ENCODE data around the gene GSTT2. TPM values are rescaled to one million over a fixed set of nuclear protein-coding genes. Genes with fewer than 3 reads are reported as not detected.
"Not testable (repeated sequence)": the region's sequence is repeated elsewhere in the genome, so short reads cannot be mapped to it uniquely, and the experiment has no call there.

Gene GSTT2
- total RNA-seq (under 1 TPM in 1 of 4 donors, not detected in 3; 0.34 TPM), polyA plus RNA-seq (under 1 TPM; 0.12 to 0.89 (median 0.25) TPM)
- long read RNA-seq, donor 1 = 0 reads
- long read RNA-seq, donor 2 = 0 reads

DNA sequence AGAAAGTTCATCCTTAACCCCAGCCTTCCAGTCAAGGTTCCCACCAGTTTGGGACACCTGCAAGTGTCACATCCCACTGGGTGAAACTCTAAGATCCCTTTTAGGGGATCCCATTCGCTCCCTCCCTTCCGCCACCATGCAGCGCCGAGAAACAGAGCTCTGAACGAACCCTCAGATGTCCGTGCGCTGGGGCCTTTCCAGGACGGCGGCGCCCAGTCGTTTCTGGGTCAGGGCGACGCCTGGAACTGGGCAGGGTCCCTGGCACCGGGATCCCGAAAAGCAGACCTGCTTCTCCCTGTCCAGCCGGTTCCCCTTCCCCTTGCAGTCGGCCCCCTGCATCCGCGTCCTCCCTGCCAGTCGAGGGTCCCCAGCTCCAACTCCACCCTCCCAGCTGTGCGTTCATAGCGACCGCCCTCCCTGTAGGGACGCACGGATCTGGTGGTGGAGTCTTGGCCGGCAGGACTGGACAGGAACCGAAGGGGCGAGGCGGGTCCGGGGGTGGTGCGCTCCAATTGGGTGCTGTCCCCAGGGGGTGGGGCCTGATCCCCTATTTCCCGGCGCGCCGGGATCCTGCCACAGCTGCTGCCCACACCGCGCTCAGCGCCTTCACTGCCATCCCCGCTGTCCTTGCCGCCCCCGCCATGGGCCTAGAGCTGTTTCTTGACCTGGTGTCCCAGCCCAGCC is at the start of gene GSTT2:
GSTT2 (plus strand) TSS at position 578 of the 684 bp plus-strand sequence.
- ATAC-seq = peak; percentile 80 to 93 (median 84)
- DNase-seq; H3K27me3 ChIP-seq (ENCODE audit: insufficient read depth in 3 of 3, low read length in 2 of 3); H3K27ac ChIP-seq; H3K4me1 ChIP-seq; H3K36me3 ChIP-seq (ENCODE audit: insufficient read depth in 1 of 2, low read depth in 1 of 2); H3K9me3 ChIP-seq: not testable (repeated sequence)
- no CpG with 5 or more reads among the region's 41 CpGs for WGBS, 3 donors
- intact Hi-C loops (cut with DNase I) = loop anchor here in 1 of 2 donors (10.0 kb wide), 1 partner anchor 195 kb away; no protein-coding TSS in a partner anchor
- H3K4me3 ChIP-seq = peak within 1 kb of the TSS; percentile 36

DNA sequence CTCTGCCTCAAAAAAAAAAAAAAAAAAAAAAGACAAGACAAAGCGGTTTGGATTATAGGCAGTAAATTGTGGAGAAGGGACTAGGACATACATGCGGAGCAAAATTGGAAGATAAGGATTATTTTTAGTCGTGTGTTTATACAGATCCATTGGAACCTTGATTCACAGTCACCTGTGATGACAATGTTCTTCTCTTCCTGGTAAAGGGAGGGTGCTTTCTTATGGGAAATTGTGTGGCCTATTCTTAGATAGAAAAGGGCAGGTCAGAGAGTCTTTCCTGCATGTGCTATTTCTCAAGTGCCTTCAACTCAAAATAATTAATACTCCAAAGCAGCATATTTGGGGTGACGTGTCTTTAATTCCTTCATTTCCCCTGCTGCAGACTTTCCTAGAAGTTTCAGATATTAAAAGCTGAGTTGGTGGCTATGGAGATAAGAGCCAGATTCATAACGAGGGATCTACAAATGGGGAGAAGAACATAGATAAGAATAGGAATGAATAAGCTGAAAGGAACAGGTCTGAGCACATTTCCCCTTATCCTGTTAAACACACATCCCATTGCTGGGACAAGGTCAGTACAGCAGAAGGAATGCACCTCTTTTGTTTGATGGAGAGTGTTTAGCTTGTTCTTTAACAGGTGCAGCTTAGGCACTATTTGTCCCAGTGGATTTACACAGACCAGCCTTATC is 41.5 kb upstream of the GSTT2 start:
- TF ChIP-seq, protein P1, sequence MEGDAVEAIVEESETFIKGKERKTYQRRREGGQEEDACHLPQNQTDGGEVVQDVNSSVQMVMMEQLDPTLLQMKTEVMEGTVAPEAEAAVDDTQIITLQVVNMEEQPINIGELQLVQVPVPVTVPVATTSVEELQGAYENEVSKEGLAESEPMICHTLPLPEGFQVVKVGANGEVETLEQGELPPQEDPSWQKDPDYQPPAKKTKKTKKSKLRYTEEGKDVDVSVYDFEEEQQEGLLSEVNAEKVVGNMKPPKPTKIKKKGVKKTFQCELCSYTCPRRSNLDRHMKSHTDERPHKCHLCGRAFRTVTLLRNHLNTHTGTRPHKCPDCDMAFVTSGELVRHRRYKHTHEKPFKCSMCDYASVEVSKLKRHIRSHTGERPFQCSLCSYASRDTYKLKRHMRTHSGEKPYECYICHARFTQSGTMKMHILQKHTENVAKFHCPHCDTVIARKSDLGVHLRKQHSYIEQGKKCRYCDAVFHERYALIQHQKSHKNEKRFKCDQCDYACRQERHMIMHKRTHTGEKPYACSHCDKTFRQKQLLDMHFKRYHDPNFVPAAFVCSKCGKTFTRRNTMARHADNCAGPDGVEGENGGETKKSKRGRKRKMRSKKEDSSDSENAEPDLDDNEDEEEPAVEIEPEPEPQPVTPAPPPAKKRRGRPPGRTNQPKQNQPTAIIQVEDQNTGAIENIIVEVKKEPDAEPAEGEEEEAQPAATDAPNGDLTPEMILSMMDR (IDR thresholded peaks at IDR 0.05) = no peak
- DNase-seq = no peak
- no peaks in the 10 kb centered on the region for H3K4me1 ChIP-seq
- no peak overlapping the region for H3K4me3 ChIP-seq
- H3K27me3 ChIP-seq (ENCODE audit: insufficient read depth in 3 of 3, low read length in 2 of 3) = no peaks in the 10 kb centered on the region
- no peaks in the 10 kb centered on the region for H3K36me3 ChIP-seq (ENCODE audit: insufficient read depth in 1 of 2, low read depth in 1 of 2)
- no peak overlapping the region for H3K27ac ChIP-seq
- intact Hi-C loops (cut with DNase I) = loop anchor here in 1 of 2 donors (5.0 kb wide), 1 partner anchor 69 kb away; the partner anchor contains the start of gene GSTT4
- 80 to 85% (median 83%) methylated on average over 5 of the region's 5 CpGs for WGBS, 3 donors
- ATAC-seq = no peak
- no peaks in the 10 kb centered on the region for H3K9me3 ChIP-seq

DNA sequence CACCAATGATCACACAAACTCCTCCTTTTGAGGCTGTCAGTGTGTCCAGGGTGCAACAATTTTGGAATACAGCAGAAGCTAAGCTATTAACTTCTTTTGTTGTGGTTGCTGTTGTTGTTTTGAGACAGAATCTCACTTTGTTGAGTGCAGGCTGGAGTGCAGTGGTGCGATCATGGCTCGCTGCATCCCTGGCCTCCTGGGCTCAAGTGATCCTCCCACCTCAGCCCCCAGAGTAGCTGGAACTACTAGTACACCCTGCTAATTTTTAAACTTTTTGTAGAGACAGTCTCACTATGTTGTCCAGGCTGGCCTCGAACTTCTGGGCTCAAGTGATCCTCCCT is 40.9 kb upstream of the GSTT2 start:
- Histone ChIP-seq H3K4me3 (no peak overlapping the region), H3K9me3 (no peaks in the 10 kb centered on the region), H3K36me3 (ENCODE audit: insufficient read depth in 1 of 2, low read depth in 1 of 2) (no peaks in the 10 kb centered on the region), H3K4me1 (no peaks in the 10 kb centered on the region), H3K27me3 (ENCODE audit: insufficient read depth in 3 of 3, low read length in 2 of 3) (no peaks in the 10 kb centered on the region), H3K27ac (no peak overlapping the region)
- no peak for ATAC-seq
- DNase-seq = no peak
- intact Hi-C loops (cut with DNase I) = loop anchor here in 1 of 2 donors (5.0 kb wide), 1 partner anchor 68 kb away; the partner anchor contains the start of gene GSTT4
- TF ChIP-seq, protein P1 (IDR thresholded peaks at IDR 0.05) = no peak
- WGBS, 3 donors = 65 to 93% (median 85%) methylated on average over 3 of the region's 3 CpGs

DNA sequence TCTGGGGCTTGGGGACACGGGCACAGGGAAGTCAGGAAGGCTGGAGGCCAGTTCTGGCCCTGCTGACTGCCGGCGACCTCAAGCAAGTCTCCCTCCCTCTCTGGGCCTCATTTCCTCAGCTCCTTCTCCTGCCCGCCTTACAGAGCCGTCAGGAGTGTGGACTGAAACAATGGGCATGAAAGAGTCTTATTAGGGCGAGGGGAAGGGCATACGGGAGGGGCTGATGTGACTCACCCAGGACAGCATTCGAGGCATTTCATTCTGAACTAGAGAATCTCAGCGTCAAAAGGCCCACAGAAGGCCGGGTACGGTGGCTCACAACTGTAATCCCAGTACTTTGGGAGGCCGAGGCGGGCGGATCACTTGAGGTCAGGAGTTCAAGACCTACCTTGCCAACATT is 39.8 kb upstream of the GSTT2 start:
- H3K9me3 ChIP-seq; H3K4me1 ChIP-seq; intact Hi-C loops (cut with DNase I); H3K36me3 ChIP-seq (ENCODE audit: insufficient read depth in 1 of 2, low read depth in 1 of 2); H3K27me3 ChIP-seq (ENCODE audit: insufficient read depth in 3 of 3, low read length in 2 of 3); H3K4me3 ChIP-seq; DNase-seq; ATAC-seq; H3K27ac ChIP-seq: not testable (repeated sequence)
- no CpG with 5 or more reads among the region's 14 CpGs for WGBS, 3 donors

DNA sequence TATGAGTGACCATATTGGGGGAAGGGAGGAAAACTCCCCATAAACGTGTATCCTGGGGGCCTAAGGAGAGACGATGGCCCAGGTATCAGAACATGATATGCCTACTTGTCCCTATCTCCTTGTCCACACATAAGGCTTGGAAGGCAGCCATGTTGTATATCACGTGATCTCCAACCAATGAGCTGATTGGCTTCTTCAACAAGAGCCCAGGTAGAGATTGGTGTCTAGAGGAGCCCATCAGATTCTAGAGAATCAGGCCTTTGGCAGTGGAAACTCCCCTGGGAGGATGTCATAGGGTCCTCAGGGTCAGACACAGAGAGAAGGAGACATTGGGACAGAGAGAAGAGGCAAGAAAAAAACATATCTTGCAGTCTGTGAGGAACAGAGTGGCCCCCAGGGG is 32.5 kb upstream of the GSTT2 start:
- WGBS, 3 donors = 0 to 79% (median 75%) methylated on average over 1 to 3 of the region's 3 CpGs
- H3K4me3 ChIP-seq; H3K27me3 ChIP-seq (ENCODE audit: insufficient read depth in 3 of 3, low read length in 2 of 3); H3K4me1 ChIP-seq; intact Hi-C loops (cut with DNase I); ATAC-seq; H3K9me3 ChIP-seq; DNase-seq; H3K36me3 ChIP-seq (ENCODE audit: insufficient read depth in 1 of 2, low read depth in 1 of 2); H3K27ac ChIP-seq: not testable (repeated sequence)

DNA sequence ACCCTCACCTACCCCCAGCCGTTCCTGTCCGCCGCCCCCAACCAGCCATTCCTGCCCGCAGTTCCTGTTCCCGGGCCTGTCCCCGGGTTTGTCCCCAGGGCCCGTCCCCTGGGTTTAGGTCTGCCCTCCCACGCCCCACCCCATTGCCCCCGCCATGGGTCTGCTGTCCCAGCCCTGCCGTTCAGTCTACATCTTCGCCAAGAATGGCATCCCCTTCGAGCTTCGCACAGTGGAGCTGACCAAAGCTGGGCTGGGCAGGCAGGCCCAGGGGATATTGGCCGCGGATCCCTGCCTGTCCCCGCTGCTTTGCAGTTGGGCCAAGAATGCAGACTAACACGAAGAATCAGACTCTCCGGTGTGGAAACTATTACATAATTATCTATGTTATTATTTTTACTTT is 30.2 kb upstream of the GSTT2 start:
- ATAC-seq; DNase-seq; H3K4me3 ChIP-seq; H3K27me3 ChIP-seq (ENCODE audit: insufficient read depth in 3 of 3, low read length in 2 of 3); H3K4me1 ChIP-seq; H3K36me3 ChIP-seq (ENCODE audit: insufficient read depth in 1 of 2, low read depth in 1 of 2); H3K27ac ChIP-seq; intact Hi-C loops (cut with DNase I); H3K9me3 ChIP-seq: not testable (repeated sequence)
- WGBS, 3 donors = 71 to 78% (median 74%) methylated on average over 14 to 18 of the region's 18 CpGs

DNA sequence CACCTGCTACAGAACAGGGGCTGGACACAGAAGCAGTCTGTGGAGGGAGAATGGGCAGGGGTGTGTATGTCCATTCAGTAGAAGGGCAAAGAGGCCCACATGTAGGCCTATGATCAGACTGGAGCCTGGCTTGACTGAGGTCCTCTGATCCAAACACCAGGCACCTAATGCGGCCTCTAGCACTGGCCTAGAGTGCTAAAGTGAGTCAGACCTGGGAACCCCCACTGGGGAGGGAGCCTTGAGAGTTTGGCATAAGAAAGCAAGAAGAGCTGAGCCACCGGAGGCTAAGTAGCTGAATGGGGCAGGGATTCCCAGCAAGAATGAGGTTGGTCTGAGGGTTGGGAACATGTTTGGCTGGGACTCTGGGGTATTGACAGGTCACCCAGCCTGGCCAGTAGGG is 28.6 kb upstream of the GSTT2 start:
- H3K27me3 ChIP-seq (ENCODE audit: insufficient read depth in 3 of 3, low read length in 2 of 3); H3K27ac ChIP-seq; H3K4me1 ChIP-seq; H3K9me3 ChIP-seq; H3K4me3 ChIP-seq; intact Hi-C loops (cut with DNase I); ATAC-seq; DNase-seq; H3K36me3 ChIP-seq (ENCODE audit: insufficient read depth in 1 of 2, low read depth in 1 of 2): not testable (repeated sequence)
- WGBS, 3 donors = 77 to 90% (median 85%) methylated on average over 2 of the region's 2 CpGs

DNA sequence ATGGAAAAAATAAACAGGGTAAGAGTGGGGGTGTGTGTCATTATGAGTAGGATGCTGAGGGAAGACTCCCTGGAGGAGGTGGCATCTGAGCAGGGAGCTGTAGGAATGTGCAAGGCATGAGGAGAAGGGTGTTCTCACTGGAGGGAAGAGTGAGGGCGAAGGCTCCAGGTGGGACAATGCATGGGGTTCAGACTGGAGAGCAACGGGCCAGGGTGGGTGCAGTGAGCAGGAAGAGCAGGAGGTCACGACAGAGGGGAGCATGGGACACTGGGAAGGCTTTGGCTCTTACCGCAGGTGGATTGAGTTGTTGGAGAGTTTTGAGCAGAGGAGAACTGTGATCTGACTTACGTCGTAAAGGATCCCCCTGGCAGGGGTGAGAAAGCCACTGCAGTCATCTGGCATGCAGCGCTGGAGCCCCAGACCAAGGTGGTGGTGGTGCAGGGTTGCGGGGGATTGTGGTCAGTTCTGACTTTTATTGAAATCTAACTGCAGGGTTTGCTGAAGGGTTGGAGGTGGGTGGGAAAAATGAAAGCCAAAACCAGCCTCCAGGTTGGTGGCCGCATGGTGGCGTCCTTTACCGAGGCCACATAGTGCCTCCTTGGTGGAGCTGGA is 27.0 kb upstream of the GSTT2 start:
- DNase-seq; H3K4me1 ChIP-seq; H3K9me3 ChIP-seq; H3K27ac ChIP-seq; H3K4me3 ChIP-seq; intact Hi-C loops (cut with DNase I); H3K27me3 ChIP-seq (ENCODE audit: insufficient read depth in 3 of 3, low read length in 2 of 3); H3K36me3 ChIP-seq (ENCODE audit: insufficient read depth in 1 of 2, low read depth in 1 of 2): not testable (repeated sequence)
- 67 to 73% (median 71%) methylated on average over 8 to 11 of the region's 11 CpGs for WGBS, 3 donors
- peak in 1 of 4 donors; percentile 33 for ATAC-seq

DNA sequence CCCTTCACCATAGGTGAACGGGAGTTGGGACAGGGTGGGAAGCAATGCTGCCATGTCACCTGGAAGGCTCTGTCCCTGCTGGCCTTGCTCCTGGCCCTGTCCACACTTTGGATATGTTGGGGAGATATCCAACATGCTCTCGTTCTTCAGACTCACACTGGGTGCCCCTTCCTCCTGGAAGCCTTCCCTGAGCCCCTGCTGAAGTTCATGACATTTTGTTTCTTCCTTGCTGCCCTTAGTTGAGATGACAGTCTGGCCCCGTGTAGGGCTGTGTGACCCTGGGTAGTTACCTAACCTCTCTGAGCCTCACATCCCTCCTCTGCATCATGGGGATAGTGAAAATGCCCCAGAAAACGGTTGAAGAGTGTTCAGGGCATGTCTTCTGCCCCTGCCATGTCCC is 26.4 kb upstream of the GSTT2 start:
- ATAC-seq; H3K36me3 ChIP-seq (ENCODE audit: insufficient read depth in 1 of 2, low read depth in 1 of 2); intact Hi-C loops (cut with DNase I); H3K4me1 ChIP-seq; H3K9me3 ChIP-seq; H3K27me3 ChIP-seq (ENCODE audit: insufficient read depth in 3 of 3, low read length in 2 of 3); DNase-seq; H3K4me3 ChIP-seq; H3K27ac ChIP-seq: not testable (repeated sequence)
- WGBS, 3 donors = 62 to 81% (median 64%) methylated on average over 3 to 4 of the region's 4 CpGs

Data from psoas muscle (tissue), 8 donors.